IMR-90 (cell line): ENCODE measurements around the gene SURF4.

ENCODE experiments used
- BHLHE40 ChIP-seq: fragments of 150-350 bp; IDR thresholded peaks from 2 replicates; pipeline ENCODE4 v1.6.1; 2016; ENCODE audit warnings: mild to moderate bottlenecking, low read depth, low read length
- CEBPB ChIP-seq: IDR thresholded peaks from 2 replicates; pipeline ENCODE4 v1.6.1; 2012; ENCODE audit warnings: low read depth, low read length, improper control_type of control experiment
- CHD1 ChIP-seq: IDR thresholded peaks from 2 replicates; pipeline ENCODE4 v1.6.1; 2012; ENCODE audit warnings: low read depth, low read length, improper control_type of control experiment
- CTCF ChIP-seq: conservative IDR thresholded peaks from 2 replicates; pipeline ENCODE4 v1.5.1; 2012; ENCODE audit warnings: mild to moderate bottlenecking, low read depth, low read length, improper control_type of control experiment
- FOS ChIP-seq: fragments of 150-350 bp; IDR thresholded peaks from 2 replicates; pipeline ENCODE4 v1.6.1; 2016; ENCODE audit warnings: low read depth, low read length
- MAZ ChIP-seq: IDR thresholded peaks from 2 replicates; pipeline ENCODE4 v1.6.1; 2012; ENCODE audit warnings: low read depth, mild to moderate bottlenecking, low read length, improper control_type of control experiment, moderate library complexity, borderline replicate concordance
- MXI1 ChIP-seq: IDR thresholded peaks from 2 replicates; pipeline ENCODE4 v1.6.1; 2012; ENCODE audit warnings: low read depth, mild to moderate bottlenecking, low read length, moderate library complexity, borderline replicate concordance
- NFE2L2 ChIP-seq: fragments of 150-350 bp; IDR thresholded peaks from 2 replicates; pipeline ENCODE4 v1.6.1; 2016; ENCODE audit warnings: low read depth, mild to moderate bottlenecking, low read length
- POLR2A ChIP-seq: IDR thresholded peaks from 2 replicates; pipeline ENCODE4 v1.6.1; 2012; ENCODE audit warnings: mild to moderate bottlenecking, low read depth, low read length
- RAD21 ChIP-seq: IDR thresholded peaks from 2 replicates; pipeline ENCODE4 v1.6.1; 2012; ENCODE audit warnings: low read length, improper control_type of control experiment
- RFX5 ChIP-seq: IDR thresholded peaks from 2 replicates; pipeline ENCODE4 v1.8.0; 2012; ENCODE audit warnings: low read depth, mild to moderate bottlenecking, low read length, moderate library complexity
- SMC3 ChIP-seq: fragments of 150-350 bp; IDR thresholded peaks from 2 replicates; pipeline ENCODE4 v1.6.1; 2016; ENCODE audit warnings: low read depth, mild to moderate bottlenecking, antibody characterized with exemption, low read length, moderate library complexity
- USF2 ChIP-seq: fragments of 150-350 bp; IDR thresholded peaks from 2 replicates; pipeline ENCODE4 v1.6.1; 2017; ENCODE audit warnings: mild to moderate bottlenecking, antibody characterized with exemption, low read length, low read depth
- TF ChIP-seq, protein P1 (sequence below): fragments of 150-350 bp; IDR thresholded peaks from 2 replicates; pipeline ENCODE4 v1.6.1; 2016; ENCODE audit warnings: low read depth, mild to moderate bottlenecking, low read length, moderate library complexity, borderline replicate concordance

- no peak for TF ChIP-seq CTCF
- TF ChIP-seq, protein P1, sequence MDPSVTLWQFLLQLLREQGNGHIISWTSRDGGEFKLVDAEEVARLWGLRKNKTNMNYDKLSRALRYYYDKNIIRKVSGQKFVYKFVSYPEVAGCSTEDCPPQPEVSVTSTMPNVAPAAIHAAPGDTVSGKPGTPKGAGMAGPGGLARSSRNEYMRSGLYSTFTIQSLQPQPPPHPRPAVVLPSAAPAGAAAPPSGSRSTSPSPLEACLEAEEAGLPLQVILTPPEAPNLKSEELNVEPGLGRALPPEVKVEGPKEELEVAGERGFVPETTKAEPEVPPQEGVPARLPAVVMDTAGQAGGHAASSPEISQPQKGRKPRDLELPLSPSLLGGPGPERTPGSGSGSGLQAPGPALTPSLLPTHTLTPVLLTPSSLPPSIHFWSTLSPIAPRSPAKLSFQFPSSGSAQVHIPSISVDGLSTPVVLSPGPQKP, result no peak
- peak; percentile 48; the same call in 1 of the 2 replicates for TF ChIP-seq POLR2A
- peak; percentile 99 for TF ChIP-seq BHLHE40
- no peak for TF ChIP-seq RFX5
- TF ChIP-seq CEBPB, result no peak
- peak; percentile 33 for TF ChIP-seq USF2
- TF ChIP-seq MXI1, result peak; percentile 94
- no peak for TF ChIP-seq RAD21
- TF ChIP-seq MAZ, result no peak; the same call in none of the 2 replicates
- TF ChIP-seq CHD1, result no peak
- TF ChIP-seq FOS, result no peak
- peak; percentile 9; the same call in 1 of the 2 replicates for TF ChIP-seq NFE2L2
- TF ChIP-seq SMC3, result no peak
These were observed 41.9 kb upstream of the SURF4 start, which contains the start of gene REXO4 for GRCh38 chr9:133417541-133418461.
